Neutrophil (primary cell): ENCODE measurements around the gene JDP2.

ENCODE experiments used
- H3K27ac ChIP-seq: fragments of 200-600 bp; sonication (generic); 2 replicates; pipeline ENCODE4 v1.5.1; 2016; ENCODE audit warnings: mild to moderate bottlenecking, moderate library complexity
- H3K27me3 ChIP-seq: fragments of 200-600 bp; sonication (generic); 2 replicates; pipeline ENCODE4 v1.6.0; 2016; ENCODE audit warnings: mild to moderate bottlenecking
- H3K36me3 ChIP-seq: fragments of 200-600 bp; sonication (generic); 2 replicates; pipeline ENCODE4 v1.5.1; 2017
- H3K4me1 ChIP-seq, 2 experiments: fragments of 200-600 bp in 1 of 2; sonication (generic) in 1 of 2; 1 replicate in 1 of 2; 2 replicates in 1 of 2; pipeline versions ENCODE4 v1.5.1 to v1.6.1; 2013 to 2016; ENCODE audit warnings: low read depth in 1 of 2, low read length in 1 of 2, mild to moderate bottlenecking in 1 of 2, moderate library complexity in 1 of 2; ENCODE audit not compliant: control insufficient read depth in 1 of 2, insufficient read depth in 1 of 2
- H3K4me3 ChIP-seq, 2 experiments: fragments of 200-600 bp in 1 of 2; sonication (generic) in 1 of 2; 1 replicate in 1 of 2; 2 replicates in 1 of 2; pipeline ENCODE4 v1.5.1; 2013 to 2016; ENCODE audit warnings: low read depth in 1 of 2, low read length in 1 of 2, mild to moderate bottlenecking in 1 of 2, moderate library complexity in 1 of 2
- H3K9me3 ChIP-seq: fragments of 200-600 bp; sonication (generic); 2 replicates; pipeline ENCODE4 v1.5.1; 2016
- CTCF ChIP-seq: fragments of 200-600 bp; sonication (generic); IDR thresholded peaks from 2 replicates; pipeline ENCODE4 v1.5.1; 2016; ENCODE audit warnings: antibody characterized with exemption

Gene JDP2

GRCh38 chr14:75460394-75460793 is 32.6 kb downstream of the JDP2 start:
- Histone ChIP-seq H3K4me1 (peaks cover 83 to 92% of the 10 kb centered on the region in 2 experiments), H3K27me3 (no peaks in the 10 kb centered on the region), H3K27ac (peak overlapping the region; percentile 94), H3K4me3 (no peak overlapping the region), H3K36me3 (peaks cover 43% of the 10 kb centered on the region), H3K9me3 (no peaks in the 10 kb centered on the region)
- TF ChIP-seq CTCF, result no peak

GRCh38 chr14:75461303-75461702 is 33.5 kb downstream of the JDP2 start:
- H3K36me3 ChIP-seq, result peaks cover 52% of the 10 kb centered on the region
- no peaks in the 10 kb centered on the region for H3K27me3 ChIP-seq
- H3K9me3 ChIP-seq, result no peaks in the 10 kb centered on the region
- no peak overlapping the region for H3K4me3 ChIP-seq
- peak overlapping the region; percentile 94 for H3K27ac ChIP-seq
- peaks cover 76 to 87% of the 10 kb centered on the region in 2 experiments for H3K4me1 ChIP-seq
- TF ChIP-seq CTCF, result no peak

GRCh38 chr14:75461755-75462349 is 34.0 kb downstream of the JDP2 start:
- TF ChIP-seq CTCF, result no peak
- no peaks in the 10 kb centered on the region for H3K27me3 ChIP-seq
- peak overlapping the region; percentile 94 for H3K27ac ChIP-seq
- H3K9me3 ChIP-seq, result no peaks in the 10 kb centered on the region
- H3K4me3 ChIP-seq, result no peak overlapping the region
- H3K36me3 ChIP-seq, result peaks cover 55% of the 10 kb centered on the region
- peaks cover 75 to 87% of the 10 kb centered on the region in 2 experiments for H3K4me1 ChIP-seq

GRCh38 chr14:75464626-75465025 is 36.8 kb downstream of the JDP2 start:
- Histone ChIP-seq H3K4me3 (no peak overlapping the region), H3K36me3 (peaks cover 70% of the 10 kb centered on the region), H3K4me1 (peaks cover 47 to 60% of the 10 kb centered on the region in 2 experiments)

GRCh38 chr14:75467763-75468162 is 39.9 kb downstream of the JDP2 start:
- Histone ChIP-seq H3K27ac (no peak overlapping the region), H3K4me3 (no peak overlapping the region), H3K36me3 (peaks cover 82% of the 10 kb centered on the region), H3K4me1 (peaks cover 27 to 29% of the 10 kb centered on the region in 2 experiments), H3K9me3 (no peaks in the 10 kb centered on the region), H3K27me3 (no peaks in the 10 kb centered on the region)
- no peak for TF ChIP-seq CTCF

More at GRCh38 chr14:75464626-75465025, 36.8 kb downstream of the JDP2 start:
- no peak for TF ChIP-seq CTCF
- H3K27ac ChIP-seq, result peak overlapping the region; percentile 94
- no peaks in the 10 kb centered on the region for H3K27me3 ChIP-seq
- H3K9me3 ChIP-seq, result no peaks in the 10 kb centered on the region
